ENCODE results near the gene COA1.
A peak's percentile ranks its signal among the peaks of the same experiment; 100 is the strongest.
"Not testable (repeated sequence)": the region's sequence is repeated elsewhere in the genome, so short reads cannot be mapped to it uniquely, and the experiment has no call there.

COA1 gene

GRCh38 chr7:43758822-43759683 lies 29.7 kb upstream of the COA1 start:
- peak; percentile 25 for DNase-seq (ENCODE audit: extremely low spot score, insufficient read length, low read depth)

GRCh38 chr7:43758029-43758821 lies 28.9 kb upstream of the COA1 start, which contains the start of gene BLVRA:
TSS of gene BLVRA (plus strand) at chr7:43758680. CDS start at chr7:43771159, 12,479 bp downstream.
- FAIRE-seq (peak; percentile 42), DNase-seq (ENCODE audit: extremely low spot score, insufficient read length, low read depth) (peak; percentile 73)

More at GRCh38 chr7:43758822-43759683, 29.7 kb upstream of the COA1 start:
- peak; percentile 62 for FAIRE-seq

DNA sequence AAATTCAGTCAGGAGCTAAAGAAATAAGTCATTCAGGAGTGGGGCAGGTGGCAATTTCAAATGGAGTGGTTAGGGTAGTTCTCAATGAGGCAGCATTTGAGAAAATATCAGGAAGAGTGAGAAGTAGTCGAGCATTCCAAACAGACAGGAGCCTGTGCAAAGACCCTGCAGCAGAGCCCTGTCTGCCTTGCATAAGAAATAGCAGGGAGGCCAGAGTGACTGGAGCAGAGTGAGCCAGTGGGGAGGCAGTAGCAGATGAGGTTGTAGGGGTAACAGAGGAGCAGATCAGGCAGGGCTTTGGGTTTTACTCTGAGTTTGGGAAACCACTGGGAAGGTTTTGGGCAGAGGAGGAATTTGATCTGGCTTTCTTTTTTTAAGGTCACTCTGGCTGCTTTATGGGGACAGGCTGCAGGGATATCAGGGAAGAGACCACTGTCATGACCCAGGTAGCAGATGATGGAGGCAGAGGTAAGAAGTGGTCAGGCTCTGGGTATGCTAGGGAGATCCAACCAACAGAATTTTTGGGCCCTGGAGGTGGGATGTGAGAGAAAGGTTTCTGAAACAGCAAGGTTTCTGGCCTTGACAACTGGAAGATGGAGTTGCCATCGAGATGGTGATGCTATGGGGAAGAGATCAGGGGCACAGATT lies 27.9 kb upstream of the COA1 start:
- DNase-seq (ENCODE audit: extremely low spot score, insufficient read length, low read depth) (no peak), FAIRE-seq (no peak)

DNA sequence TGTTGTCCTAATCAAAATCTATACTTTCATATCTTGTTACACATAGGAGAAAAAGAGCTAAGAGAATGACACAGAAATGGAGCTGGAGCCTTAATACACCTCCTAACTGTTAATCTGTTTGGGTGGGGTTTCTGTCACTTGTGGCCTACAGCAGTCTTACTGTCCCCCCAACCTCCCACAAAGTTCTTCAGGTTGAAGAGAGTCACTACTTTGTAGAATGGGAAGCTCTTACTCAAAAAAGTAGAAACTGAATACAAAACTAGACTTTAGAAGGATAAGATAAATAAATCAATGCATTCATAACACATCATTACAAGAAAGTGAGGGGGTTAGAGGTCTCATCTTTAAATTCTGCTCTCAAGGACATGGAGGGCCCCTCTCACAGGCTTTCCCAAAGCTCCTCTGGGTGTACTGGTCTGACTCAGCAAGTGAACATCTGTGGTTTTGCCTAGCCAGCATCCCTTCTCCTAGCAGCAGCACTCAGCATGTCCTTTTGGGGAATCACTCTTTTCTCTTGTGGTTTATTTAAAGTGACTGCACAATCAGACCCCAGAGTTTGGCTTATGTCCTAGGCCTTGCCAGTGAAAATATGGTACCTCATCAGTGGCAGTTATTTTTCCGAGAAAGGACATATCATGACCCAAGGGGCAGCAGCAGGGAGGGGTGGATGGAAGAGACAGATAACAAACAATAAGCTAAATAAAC lies 27.2 kb upstream of the COA1 start:
- no peak for DNase-seq (ENCODE audit: extremely low spot score, insufficient read length, low read depth)
- FAIRE-seq = peak; percentile 55

DNA sequence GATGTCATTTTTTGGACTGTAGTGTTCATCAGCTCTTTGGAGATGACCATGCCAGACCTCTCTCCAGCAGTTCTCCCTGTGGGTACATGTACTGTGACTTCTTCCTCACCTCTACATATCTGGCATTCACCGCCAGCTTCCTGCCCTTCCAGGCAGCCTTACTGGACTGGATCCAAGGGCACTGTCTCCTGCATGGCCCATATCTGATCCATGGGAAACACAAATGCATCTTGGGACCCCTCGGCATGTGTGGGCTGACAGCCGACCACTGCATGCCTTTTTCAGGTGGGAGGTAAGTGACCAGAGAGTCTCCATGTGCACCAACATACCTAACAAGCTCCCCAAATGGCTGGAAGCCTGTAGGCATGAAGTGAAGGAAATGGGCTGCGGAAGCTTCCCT lies 25.3 kb upstream of the COA1 start:
- no peak for DNase-seq (ENCODE audit: extremely low spot score, insufficient read length, low read depth)
- FAIRE-seq = no peak

- FAIRE-seq (no peak), DNase-seq (ENCODE audit: extremely low spot score, insufficient read length, low read depth) (no peak)
These were observed 24.5 kb upstream of the COA1 start for GRCh38 chr7:43753843-43754242.

- DNase-seq (ENCODE audit: extremely low spot score, insufficient read length, low read depth) = no peak
These were observed 24.0 kb upstream of the COA1 start for GRCh38 chr7:43753271-43753810.

DNA sequence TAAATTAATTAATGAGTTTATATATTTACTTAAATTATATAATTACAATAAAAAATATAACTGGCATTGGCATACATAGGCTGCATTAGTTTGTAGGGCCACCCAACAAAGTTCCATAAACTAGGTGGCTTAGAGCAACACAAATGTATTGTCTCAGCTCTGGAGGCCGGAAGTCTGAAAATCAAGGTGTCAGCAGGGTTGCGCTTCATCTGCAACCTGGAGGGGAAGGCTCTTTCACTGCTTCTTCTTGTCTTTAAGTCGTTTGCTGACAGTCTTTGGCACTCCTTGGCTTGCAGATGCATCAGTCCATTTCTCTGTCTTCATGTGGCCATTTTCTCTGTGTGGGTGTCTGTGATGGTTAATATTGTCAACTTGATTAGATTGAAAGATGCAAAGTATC lies 23.1 kb upstream of the COA1 start:
- FAIRE-seq (no peak), DNase-seq (ENCODE audit: extremely low spot score, insufficient read length, low read depth) (no peak)

More at GRCh38 chr7:43753271-43753810, 24.0 kb upstream of the COA1 start:
- no peak for FAIRE-seq

DNA sequence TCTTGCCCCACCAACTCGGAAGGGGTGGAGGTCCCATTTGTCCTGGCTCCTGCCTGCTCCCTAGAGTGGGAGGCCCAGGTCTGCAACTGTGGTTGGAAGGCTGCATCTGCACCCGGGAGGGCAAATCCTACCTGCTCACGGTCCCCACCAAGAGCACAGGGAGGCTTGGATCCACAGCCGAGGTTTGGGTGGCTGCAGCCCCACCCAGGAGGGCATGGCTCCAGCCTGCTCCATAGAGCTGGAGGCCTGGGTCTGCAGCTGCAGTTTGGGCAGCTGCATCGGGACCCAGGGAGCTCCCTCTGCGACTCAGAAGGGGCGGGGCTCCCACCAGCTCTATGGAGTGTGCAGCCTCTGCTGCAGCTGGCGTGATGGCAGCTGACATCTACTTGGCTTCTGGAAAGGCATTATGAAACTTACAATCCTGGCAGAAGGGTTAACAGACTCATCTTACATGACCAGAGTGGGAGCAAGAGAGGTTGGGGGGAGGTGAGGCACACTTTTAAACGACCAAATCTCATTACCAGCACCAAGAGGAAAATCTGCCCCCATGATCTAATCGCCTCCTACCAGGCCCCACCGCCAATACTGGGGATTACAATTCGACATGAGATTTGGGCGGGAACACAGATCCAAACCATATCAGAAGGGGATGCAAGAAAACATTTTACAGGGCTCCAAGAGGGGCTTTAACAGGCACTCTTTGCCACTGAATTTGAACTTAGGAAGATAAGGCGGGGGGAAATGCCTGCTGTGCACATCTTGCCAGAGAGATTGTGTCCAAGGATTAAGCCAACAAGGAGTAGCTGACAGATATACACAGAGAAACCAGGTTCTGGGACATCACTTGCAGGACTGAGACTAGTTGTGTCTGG lies 20.9 kb upstream of the COA1 start:
- FAIRE-seq (no peak), DNase-seq (ENCODE audit: extremely low spot score, insufficient read length, low read depth) (no peak)

DNA sequence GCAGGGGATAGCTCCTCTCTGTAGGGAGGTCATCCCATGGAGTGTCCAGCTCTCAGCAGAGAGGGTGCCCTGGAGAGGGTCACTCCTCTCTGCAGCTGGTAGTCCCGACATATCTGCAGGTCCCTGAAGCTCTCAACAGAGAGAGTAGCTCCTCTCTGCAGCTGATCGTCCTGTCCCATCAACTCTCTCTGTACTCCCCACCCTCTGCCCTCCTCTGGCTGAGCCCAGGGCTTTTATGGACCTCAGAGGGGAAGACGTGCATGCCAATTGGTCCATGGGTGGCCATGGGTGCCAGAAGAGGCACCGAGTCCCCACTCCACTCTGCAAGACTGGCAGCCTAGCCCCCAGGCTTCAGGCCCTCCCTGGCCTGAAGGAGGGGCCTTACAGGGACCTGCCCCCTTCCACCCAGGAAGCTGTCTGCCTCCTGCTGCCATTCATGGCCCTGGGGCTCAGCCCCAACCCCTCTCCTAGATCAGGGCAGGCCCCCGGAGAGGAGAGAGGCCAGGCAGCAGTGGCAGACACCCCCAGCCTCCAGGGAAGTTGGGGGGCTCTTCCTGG lies 20.1 kb upstream of the COA1 start:
- DNase-seq (ENCODE audit: extremely low spot score, insufficient read length, low read depth) (no peak), FAIRE-seq (no peak)

DNA sequence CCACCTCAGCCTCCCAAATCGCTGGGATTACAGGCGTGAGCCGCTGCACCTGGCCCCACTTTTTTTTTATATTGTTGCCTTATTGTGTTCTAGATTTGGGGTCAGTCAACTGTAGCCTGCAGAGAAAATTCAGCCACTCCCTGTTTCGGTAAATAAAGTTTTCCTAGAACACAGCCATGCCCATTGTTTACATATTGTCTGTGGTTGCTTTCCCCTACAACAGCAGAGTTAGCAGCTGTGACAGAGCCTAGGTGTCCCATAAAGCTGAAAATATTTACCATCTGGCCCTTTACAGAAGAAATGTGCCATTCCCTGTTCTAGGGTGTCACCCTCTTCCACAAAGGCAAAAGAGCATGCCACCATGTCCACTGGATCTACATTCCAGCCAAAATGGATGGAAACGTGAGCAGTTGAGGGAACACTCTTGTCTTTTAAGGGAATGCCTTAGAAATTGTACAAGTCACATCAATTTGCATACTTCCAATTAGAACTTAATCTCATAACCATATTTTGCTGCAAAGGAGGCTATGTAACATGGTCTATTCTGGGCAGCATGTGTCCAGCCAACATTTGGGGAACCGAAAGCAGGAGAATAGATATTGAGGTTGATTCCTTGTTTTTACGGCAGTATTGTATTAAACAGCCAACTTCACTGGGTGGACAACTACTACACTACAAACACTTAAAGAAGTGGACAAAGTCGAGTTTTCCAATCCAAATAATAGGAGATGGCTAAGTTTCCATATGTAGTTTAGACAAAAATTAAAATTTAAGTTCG lies 18.2 kb upstream of the COA1 start:
- no peak for FAIRE-seq
- no peak for DNase-seq (ENCODE audit: extremely low spot score, insufficient read length, low read depth)

DNA sequence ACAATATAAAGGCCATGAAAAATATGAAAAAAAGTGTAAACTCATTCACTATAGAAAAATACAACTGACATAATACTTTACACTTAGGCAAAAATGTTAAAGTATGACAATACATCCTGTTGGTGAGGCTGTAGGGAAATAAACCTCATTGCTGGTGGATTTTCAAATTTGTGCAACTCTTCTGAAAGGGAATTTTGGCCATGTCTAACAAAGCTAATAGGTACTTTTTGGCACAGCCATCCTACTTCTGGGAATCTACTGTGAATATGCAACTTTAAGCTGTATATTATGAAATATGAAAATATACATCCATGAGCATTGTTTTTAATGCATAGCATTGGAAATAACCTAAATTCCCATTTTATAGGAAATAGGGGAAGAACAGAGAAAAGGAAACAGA lies 13.4 kb upstream of the COA1 start:
- DNase-seq (ENCODE audit: extremely low spot score, insufficient read length, low read depth) (no peak), FAIRE-seq (no peak)

DNA sequence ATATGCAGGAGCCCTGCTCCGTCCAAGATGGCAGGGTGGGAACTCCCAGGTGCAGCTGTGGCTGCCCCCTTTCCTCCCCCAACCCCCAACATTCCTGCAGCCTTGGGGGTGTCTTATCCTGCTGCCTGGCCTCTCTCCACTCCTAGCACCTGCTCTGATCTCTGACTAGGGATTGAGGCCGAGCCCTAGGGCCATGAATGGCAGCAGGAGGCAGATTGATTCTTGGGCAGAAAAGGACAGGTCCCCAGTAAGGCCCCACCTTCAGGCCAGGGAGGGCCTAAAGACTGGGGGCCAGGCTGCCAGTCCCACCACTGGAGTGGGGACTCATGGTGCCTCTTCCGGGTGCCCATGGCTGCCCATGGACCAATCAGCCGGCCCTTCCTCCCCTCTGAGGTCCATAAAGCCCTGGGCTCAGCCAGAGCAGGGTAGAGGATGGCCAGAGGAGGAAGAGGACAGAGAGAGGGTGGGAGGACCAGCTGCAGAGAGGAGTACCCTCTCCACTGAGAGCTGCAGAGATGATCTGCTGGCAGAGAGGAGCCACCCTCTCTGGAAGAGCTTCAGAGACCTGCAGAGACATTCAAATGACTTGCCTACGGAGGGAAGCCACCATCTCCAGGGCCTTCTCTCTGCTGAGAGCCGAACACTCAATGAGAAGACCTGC lies 8.3 kb upstream of the COA1 start:
- no peak for FAIRE-seq
- no peak for DNase-seq (ENCODE audit: extremely low spot score, insufficient read length, low read depth)

GRCh38 chr7:43735802-43736603 lies 6.7 kb upstream of the COA1 start:
- DNase-seq (ENCODE audit: extremely low spot score, insufficient read length, low read depth) = no peak
- FAIRE-seq = peak; percentile 95

- no peak for FAIRE-seq
- no peak for DNase-seq (ENCODE audit: extremely low spot score, insufficient read length, low read depth)
These were observed 6.1 kb upstream of the COA1 start for GRCh38 chr7:43735403-43735801.

DNA sequence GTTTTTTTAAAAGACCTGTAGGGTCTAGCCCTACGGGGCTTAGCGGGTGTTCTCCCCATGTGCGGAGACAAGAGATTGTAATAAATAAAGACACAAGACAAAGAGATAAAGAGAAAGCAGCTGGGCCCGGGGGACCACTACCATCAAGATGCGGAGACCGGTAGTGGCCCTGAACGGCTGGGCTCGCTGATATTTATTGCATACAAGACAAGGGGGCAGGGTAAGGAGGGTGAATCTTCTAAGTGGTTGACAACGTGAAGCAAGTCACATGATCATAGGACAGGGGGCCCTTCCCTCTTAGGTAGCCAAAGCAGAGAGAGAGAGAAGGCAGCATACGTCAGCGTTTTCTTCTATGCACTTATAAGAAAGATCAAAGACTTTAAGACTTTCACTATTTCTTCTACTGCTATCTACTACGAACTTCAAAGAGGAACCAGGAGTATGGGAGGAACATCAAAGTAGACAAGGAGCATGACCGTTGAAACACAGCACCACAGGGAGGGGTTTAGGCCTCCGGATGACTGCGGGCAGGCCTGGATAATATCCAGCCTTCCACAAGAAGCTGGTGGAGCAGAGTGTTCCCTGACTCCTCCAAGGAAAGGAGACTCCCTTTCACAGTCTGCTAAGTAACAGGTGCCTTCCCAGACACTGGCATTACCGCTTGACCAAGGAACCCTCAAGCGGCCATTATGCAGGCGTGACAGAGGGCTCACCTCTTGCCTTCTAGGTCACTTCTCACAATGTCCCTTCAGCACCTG lies 5.4 kb upstream of the COA1 start:
- FAIRE-seq; DNase-seq (ENCODE audit: extremely low spot score, insufficient read length, low read depth): not testable (repeated sequence)

All from GM18507 (cell line).